GM12878 (cell line): ENCODE data around the gene NLGN1. TPM values are rescaled to one million over a fixed set of nuclear protein-coding genes. Genes with fewer than 3 reads are reported as not detected.

Source experiments
- ATAC-seq: fragments of 200-7000 bp; cut with Tn5 transposase; 3 replicates; pipeline ENCODE4 v1.9.1; 2020; ENCODE audit warnings: mild to moderate bottlenecking, moderate library complexity
- BruUV-seq: library from RNA; stranded (reverse); fragments of 400-500 nt; replicated peaks from 2 replicates; lab custom pipeline; 2021; lab: Mats Ljungman, UMichigan
- CTCF ChIA-PET: fragments of 300-600 bp; sonication (Branson Sonifier 250); formaldehyde crosslinking; extraction: SDS; loops from one replicate; lab custom pipeline; 2021; ENCODE audit warnings: inconsistent platforms; lab: Yijun Ruan, JAX
- POLR2A ChIA-PET: fragments of 350-600 bp; formaldehyde crosslinking; extraction: SDS; loops from one replicate; lab custom pipeline; 2021; ENCODE audit warnings: inconsistent platforms; lab: Charles Lee
- RAD21 ChIA-PET: fragments of 300-600 bp; sonication (Branson Sonifier 250); formaldehyde crosslinking; loops from one replicate; lab custom pipeline; 2023; ENCODE audit warnings: antibody characterized with exemption; ENCODE audit not compliant: unreplicated experiment; lab: Charles Lee
- SMC1A ChIA-PET: fragments of 300-600 bp; sonication (Branson Sonifier 250); formaldehyde crosslinking; loops from one replicate; lab custom pipeline; 2023; ENCODE audit not compliant: unreplicated experiment, uncharacterized antibody; lab: Charles Lee
- DNase-seq: peaks from one replicate; pipeline ENCODE4 v3.0.0-alpha.2; 2011; ENCODE audit warnings: low read depth, low spot score
- FAIRE-seq: peaks from 3 replicates; lab custom pipeline; 2011; peaks lifted over from hg19 to GRCh38; lab: Jason Lieb, UNC
- H2AFZ ChIP-seq: 2 replicates; pipeline ENCODE4 v1.6.0; 2011; ENCODE audit warnings: low read depth, low read length, control low read depth; ENCODE audit not compliant: control insufficient read depth
- H3K27ac ChIP-seq: 2 replicates; pipeline ENCODE4 v1.5.1; 2011; ENCODE audit warnings: control low read depth; ENCODE audit not compliant: control insufficient read depth, insufficient read depth
- H3K27me3 ChIP-seq, 2 experiments: replicated peaks in 1 of 2; 2 replicates each; pipeline versions ENCODE4 v1.6.0 to v1.6.1; 2011; ENCODE audit warnings: low read length in 1 of 2; ENCODE audit not compliant: control insufficient read depth in 2 of 2, insufficient read depth in 2 of 2
- H3K36me3 ChIP-seq, 2 experiments: 2 replicates each; pipeline ENCODE4 v1.5.1; 2011; ENCODE audit warnings: low read length in 1 of 2; ENCODE audit not compliant: control insufficient read depth in 2 of 2, insufficient read depth in 2 of 2
- H3K4me1 ChIP-seq: 2 replicates; pipeline ENCODE4 v1.6.1; 2011; ENCODE audit warnings: mild to moderate bottlenecking, low read length, moderate library complexity, mixed read lengths; ENCODE audit not compliant: control insufficient read depth, insufficient read depth
- H3K4me2 ChIP-seq: 2 replicates; pipeline ENCODE4 v1.6.0; 2011; ENCODE audit warnings: control low read depth; ENCODE audit not compliant: control insufficient read depth, insufficient read depth
- H3K4me3 ChIP-seq: fragments of 200-600 bp; sonication (generic); 2 replicates; pipeline ENCODE4 v1.5.1; 2016
- H3K79me2 ChIP-seq: 2 replicates; pipeline ENCODE4 v1.6.0; 2011; ENCODE audit warnings: low read length; ENCODE audit not compliant: control insufficient read depth, insufficient read depth
- H3K9ac ChIP-seq: 2 replicates; pipeline ENCODE4 v1.8.0; 2011; ENCODE audit warnings: low read length, control low read depth, mixed read lengths; ENCODE audit not compliant: control insufficient read depth, insufficient read depth
- H3K9me3 ChIP-seq: replicated peaks from 3 replicates; pipeline ENCODE4 v1.5.1; 2011; ENCODE audit warnings: mild to moderate bottlenecking, low read length; ENCODE audit not compliant: control insufficient read depth, insufficient read depth
- H4K20me1 ChIP-seq: 2 replicates; pipeline ENCODE4 v1.6.0; 2011; ENCODE audit not compliant: control insufficient read depth, insufficient read depth
- BMI1 ChIP-seq: fragments of 450-650 bp; IDR thresholded peaks from 2 replicates; pipeline ENCODE4 v1.6.1; 2016; ENCODE audit warnings: mild to moderate bottlenecking, moderate library complexity, borderline replicate concordance
- ETV6 ChIP-seq, 2 experiments: fragments of 450-650 bp in 1 of 2; IDR thresholded peaks in 1 of 2; conservative IDR thresholded peaks in 1 of 2; 2 replicates each; pipeline ENCODE4 v1.6.1; 2014; ENCODE audit warnings: antibody characterized with exemption in 1 of 2, borderline replicate concordance in 1 of 2, low read depth in 1 of 2, mild to moderate bottlenecking in 1 of 2, moderate library complexity in 1 of 2
- IRF4 ChIP-seq: IDR thresholded peaks from 2 replicates; pipeline ENCODE4 v1.6.1; 2011; ENCODE audit warnings: low read depth, low read length
- RB1 ChIP-seq: fragments of 450-650 bp; formaldehyde crosslinking; IDR thresholded peaks from 2 replicates; pipeline ENCODE4 v1.6.1; 2017; ENCODE audit warnings: mild to moderate bottlenecking, borderline replicate concordance
- RELA ChIP-seq: fragments of 450-650 bp; IDR thresholded peaks from 2 replicates; pipeline ENCODE4 v1.8.0; 2014; ENCODE audit warnings: borderline replicate concordance; ENCODE audit not compliant: partially characterized antibody
- ZNF384 ChIP-seq: IDR thresholded peaks from 2 replicates; pipeline ENCODE4 v1.6.1; 2012; ENCODE audit warnings: low read depth, mild to moderate bottlenecking, low read length, improper control_type of control experiment, borderline replicate concordance
- WGBS: methylation state at CpG from one replicate; pipeline ENCODE4 v1.1.6; 2016; ENCODE audit warnings: low lambda C conversion rate; ENCODE audit not compliant: insufficient replicate concordance, insufficient coverage; ENCODE audit errors: missing lambda C conversion rate; 5-methylcytosine and 5-hydroxymethylcytosine counted together
- in situ Hi-C: fragments of 300-500 bp; cut with MboI; formaldehyde crosslinking; loops from 9 replicates; pipeline ENCODE4 v1.14.3; 2018; ENCODE audit warnings: mixed read lengths
- intact Hi-C: fragments of 100-400 bp; cut with micrococcal nuclease; formaldehyde crosslinking; loops from one replicate; pipeline ENCODE4 v1.14.2; 2022; ENCODE audit not compliant: unreplicated experiment
- polyA plus RNA-seq, 11 experiments: library from polyadenylated mRNA; depleted of rRNA in 4 of 11; unstranded in 6 of 11; stranded (reverse) in 5 of 11; fragments of >200 nt; fragmentation: Nextera tagmentation in 4 of 11; fragmentation: Illumina TruSeq in 1 of 11; extraction: Ambion mirVana in 4 of 11; extraction: Trizol in 1 of 11; gene quantifications; 1 replicate in 1 of 11; 2 replicates in 10 of 11; pipeline versions ENCODE4 v1.2.1 to v1.2.3, GENCODE V29; 2011 to 2016; ENCODE audit warnings: inconsistent platforms in 2 of 11, missing spikeins in 2 of 11, low read depth in 1 of 11
- total RNA-seq, 4 experiments: library from RNA; depleted of rRNA in 3 of 4; stranded (reverse); fragments of >200 nt in 3 of 4; fragmentation: Illumina TruSeq in 1 of 4; extraction: Trizol in 1 of 4; gene quantifications; 2 replicates each; pipeline versions ENCODE4 v1.2.1 to v1.2.3, GENCODE V29; 2013 to 2021
- TF ChIP-seq, protein P1 (sequence below): fragments of 450-650 bp; IDR thresholded peaks from 2 replicates; pipeline ENCODE4 v1.6.1; 2018; ENCODE audit warnings: borderline replicate concordance, mild to moderate bottlenecking; ENCODE audit not compliant: partially characterized antibody
- TF ChIP-seq, protein P2 (sequence below): fragments of 450-650 bp; formaldehyde crosslinking; IDR thresholded peaks from 2 replicates; pipeline ENCODE4 v1.4.0; 2020; ENCODE audit warnings: mild to moderate bottlenecking, moderate library complexity
- TF ChIP-seq, protein P3 (sequence below): fragments of 450-650 bp; IDR thresholded peaks from 2 replicates; pipeline ENCODE4 v1.6.1; 2016; ENCODE audit warnings: mild to moderate bottlenecking
- TF ChIP-seq, protein P4 (sequence below): IDR thresholded peaks from 2 replicates; pipeline ENCODE4 v1.6.1; 2011; ENCODE audit warnings: borderline replicate concordance, low read depth, mild to moderate bottlenecking, moderate library complexity, low read length; ENCODE audit not compliant: insufficient read depth, poor library complexity, severe bottlenecking

The NLGN1 gene
- total and polyA plus RNA-seq, 10 of the 15 experiments (the other 5 are each of a cell fraction or from before 2014, with no cell fraction given) = not detected

DNA sequence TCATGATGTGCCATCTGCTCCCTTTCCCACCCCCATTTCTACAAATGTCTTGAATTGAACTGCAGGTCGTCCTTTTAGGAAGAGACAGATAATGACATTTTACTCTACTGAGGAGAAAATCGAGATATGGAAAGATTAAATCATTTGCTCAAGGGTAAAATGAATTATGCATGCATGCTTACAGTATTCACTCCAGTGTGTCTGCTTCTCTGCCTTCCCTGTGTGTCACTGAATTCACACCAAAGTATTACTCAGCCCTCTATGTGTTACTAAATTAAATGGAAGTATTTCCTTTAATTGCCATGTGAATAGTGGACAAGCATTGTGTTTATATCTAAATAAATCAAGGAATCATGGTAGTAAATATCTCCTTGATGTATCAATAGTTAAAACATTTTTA lies 449.0 kb downstream of the NLGN1 start:
- no peak overlapping the region for H2AFZ ChIP-seq
- ChIA-PET RAD21 (no interaction called here), POLR2A (no interaction called here), CTCF (no interaction called here), SMC1A (no interaction called here)
- no peaks in the 10 kb centered on the region for H4K20me1 ChIP-seq
- H3K27ac ChIP-seq = no peak overlapping the region
- no peak for TF ChIP-seq RB1
- no peak for TF ChIP-seq RELA
- TF ChIP-seq, protein P1, sequence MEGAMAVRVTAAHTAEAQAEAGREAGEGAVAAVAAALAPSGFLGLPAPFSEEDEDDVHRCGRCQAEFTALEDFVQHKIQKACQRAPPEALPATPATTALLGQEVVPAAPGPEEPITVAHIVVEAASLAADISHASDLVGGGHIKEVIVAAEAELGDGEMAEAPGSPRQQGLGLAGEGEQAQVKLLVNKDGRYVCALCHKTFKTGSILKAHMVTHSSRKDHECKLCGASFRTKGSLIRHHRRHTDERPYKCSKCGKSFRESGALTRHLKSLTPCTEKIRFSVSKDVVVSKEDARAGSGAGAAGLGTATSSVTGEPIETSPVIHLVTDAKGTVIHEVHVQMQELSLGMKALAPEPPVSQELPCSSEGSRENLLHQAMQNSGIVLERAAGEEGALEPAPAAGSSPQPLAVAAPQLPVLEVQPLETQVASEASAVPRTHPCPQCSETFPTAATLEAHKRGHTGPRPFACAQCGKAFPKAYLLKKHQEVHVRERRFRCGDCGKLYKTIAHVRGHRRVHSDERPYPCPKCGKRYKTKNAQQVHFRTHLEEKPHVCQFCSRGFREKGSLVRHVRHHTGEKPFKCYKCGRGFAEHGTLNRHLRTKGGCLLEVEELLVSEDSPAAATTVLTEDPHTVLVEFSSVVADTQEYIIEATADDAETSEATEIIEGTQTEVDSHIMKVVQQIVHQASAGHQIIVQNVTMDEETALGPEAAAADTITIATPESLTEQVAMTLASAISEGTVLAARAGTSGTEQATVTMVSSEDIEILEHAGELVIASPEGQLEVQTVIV = no peak
- TF ChIP-seq, protein P2, sequence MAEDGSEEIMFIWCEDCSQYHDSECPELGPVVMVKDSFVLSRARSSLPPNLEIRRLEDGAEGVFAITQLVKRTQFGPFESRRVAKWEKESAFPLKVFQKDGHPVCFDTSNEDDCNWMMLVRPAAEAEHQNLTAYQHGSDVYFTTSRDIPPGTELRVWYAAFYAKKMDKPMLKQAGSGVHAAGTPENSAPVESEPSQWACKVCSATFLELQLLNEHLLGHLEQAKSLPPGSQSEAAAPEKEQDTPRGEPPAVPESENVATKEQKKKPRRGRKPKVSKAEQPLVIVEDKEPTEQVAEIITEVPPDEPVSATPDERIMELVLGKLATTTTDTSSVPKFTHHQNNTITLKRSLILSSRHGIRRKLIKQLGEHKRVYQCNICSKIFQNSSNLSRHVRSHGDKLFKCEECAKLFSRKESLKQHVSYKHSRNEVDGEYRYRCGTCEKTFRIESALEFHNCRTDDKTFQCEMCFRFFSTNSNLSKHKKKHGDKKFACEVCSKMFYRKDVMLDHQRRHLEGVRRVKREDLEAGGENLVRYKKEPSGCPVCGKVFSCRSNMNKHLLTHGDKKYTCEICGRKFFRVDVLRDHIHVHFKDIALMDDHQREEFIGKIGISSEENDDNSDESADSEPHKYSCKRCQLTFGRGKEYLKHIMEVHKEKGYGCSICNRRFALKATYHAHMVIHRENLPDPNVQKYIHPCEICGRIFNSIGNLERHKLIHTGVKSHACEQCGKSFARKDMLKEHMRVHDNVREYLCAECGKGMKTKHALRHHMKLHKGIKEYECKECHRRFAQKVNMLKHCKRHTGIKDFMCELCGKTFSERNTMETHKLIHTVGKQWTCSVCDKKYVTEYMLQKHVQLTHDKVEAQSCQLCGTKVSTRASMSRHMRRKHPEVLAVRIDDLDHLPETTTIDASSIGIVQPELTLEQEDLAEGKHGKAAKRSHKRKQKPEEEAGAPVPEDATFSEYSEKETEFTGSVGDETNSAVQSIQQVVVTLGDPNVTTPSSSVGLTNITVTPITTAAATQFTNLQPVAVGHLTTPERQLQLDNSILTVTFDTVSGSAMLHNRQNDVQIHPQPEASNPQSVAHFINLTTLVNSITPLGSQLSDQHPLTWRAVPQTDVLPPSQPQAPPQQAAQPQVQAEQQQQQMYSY (CRISPR knock-in tag) = no peak
- TF ChIP-seq, protein P3, sequence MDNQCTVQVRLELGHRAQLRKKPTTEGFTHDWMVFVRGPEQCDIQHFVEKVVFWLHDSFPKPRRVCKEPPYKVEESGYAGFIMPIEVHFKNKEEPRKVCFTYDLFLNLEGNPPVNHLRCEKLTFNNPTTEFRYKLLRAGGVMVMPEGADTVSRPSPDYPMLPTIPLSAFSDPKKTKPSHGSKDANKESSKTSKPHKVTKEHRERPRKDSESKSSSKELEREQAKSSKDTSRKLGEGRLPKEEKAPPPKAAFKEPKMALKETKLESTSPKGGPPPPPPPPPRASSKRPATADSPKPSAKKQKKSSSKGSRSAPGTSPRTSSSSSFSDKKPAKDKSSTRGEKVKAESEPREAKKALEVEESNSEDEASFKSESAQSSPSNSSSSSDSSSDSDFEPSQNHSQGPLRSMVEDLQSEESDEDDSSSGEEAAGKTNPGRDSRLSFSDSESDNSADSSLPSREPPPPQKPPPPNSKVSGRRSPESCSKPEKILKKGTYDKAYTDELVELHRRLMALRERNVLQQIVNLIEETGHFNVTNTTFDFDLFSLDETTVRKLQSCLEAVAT = no peak
- no peak for TF ChIP-seq IRF4
- TF ChIP-seq BMI1 = no peak
- no peak for TF ChIP-seq ZNF384
- TF ChIP-seq, protein P4, sequence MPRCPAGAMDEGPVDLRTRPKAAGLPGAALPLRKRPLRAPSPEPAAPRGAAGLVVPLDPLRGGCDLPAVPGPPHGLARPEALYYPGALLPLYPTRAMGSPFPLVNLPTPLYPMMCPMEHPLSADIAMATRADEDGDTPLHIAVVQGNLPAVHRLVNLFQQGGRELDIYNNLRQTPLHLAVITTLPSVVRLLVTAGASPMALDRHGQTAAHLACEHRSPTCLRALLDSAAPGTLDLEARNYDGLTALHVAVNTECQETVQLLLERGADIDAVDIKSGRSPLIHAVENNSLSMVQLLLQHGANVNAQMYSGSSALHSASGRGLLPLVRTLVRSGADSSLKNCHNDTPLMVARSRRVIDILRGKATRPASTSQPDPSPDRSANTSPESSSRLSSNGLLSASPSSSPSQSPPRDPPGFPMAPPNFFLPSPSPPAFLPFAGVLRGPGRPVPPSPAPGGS = no peak
- no peak for TF ChIP-seq ETV6 (conservative IDR thresholded peaks at IDR 0.05 in 1 of 2, IDR thresholded peaks at IDR 0.05 in 1 of 2; ENCODE audit: borderline replicate concordance in 1 of 2, low read depth in 1 of 2)
- FAIRE-seq = no peak
- no peaks in the 10 kb centered on the region for H3K4me1 ChIP-seq
- in situ Hi-C loops = no loop called here
- H3K27me3 ChIP-seq = no peaks in the 10 kb centered on the region
- intact Hi-C loops = no loop called here
- H3K4me2 ChIP-seq = no peak overlapping the region
- ATAC-seq = no peak
- no peak for DNase-seq
- H3K9ac ChIP-seq = no peak overlapping the region
- 0% methylated on average over 2 of the region's 2 CpGs for WGBS
- no TSS peak for BruUV-seq
- no peaks in the 10 kb centered on the region for H3K36me3 ChIP-seq
- no peaks in the 10 kb centered on the region for H3K79me2 ChIP-seq
- H3K9me3 ChIP-seq = no peaks in the 10 kb centered on the region
- H3K4me3 ChIP-seq = no peak overlapping the region
